Upper lobe of right lung (tissue), 1 donor: Measurements from ENCODE around the gene DNAI4. TPM values are rescaled to one million over a fixed set of nuclear protein-coding genes. Genes with fewer than 3 reads are reported as not detected.
"Not testable (repeated sequence)": the region's sequence is repeated elsewhere in the genome, so short reads cannot be mapped to it uniquely, and the experiment has no call there.

Source experiments
- ATAC-seq: fragments of 200-7000 bp; cut with Tn5 transposase; one replicate; pipeline ENCODE4 v1.9.1; 2020; ENCODE audit warnings: mild to moderate bottlenecking, moderate library complexity
- DNase-seq: peaks from one replicate; pipeline ENCODE4 v3.0.0-alpha.2; 2020
- H3K27ac ChIP-seq: fragments of 200-600 bp; one replicate; pipeline ENCODE4 v1.8.0; 2022
- H3K27me3 ChIP-seq: fragments of 200-600 bp; one replicate; pipeline ENCODE4 v1.8.0; 2022; ENCODE audit warnings: mild to moderate bottlenecking
- H3K36me3 ChIP-seq: fragments of 200-600 bp; one replicate; pipeline ENCODE4 v1.8.0; 2022
- H3K4me1 ChIP-seq: fragments of 200-600 bp; one replicate; pipeline ENCODE4 v1.8.0; 2022
- H3K4me3 ChIP-seq: fragments of 200-600 bp; one replicate; pipeline ENCODE4 v1.8.0; 2022; ENCODE audit warnings: mild to moderate bottlenecking
- H3K9me3 ChIP-seq: fragments of 200-600 bp; one replicate; pipeline ENCODE4 v1.8.0; 2022
- CTCF ChIP-seq: fragments of 200-600 bp; IDR thresholded peaks from one replicate; pipeline ENCODE4 v1.8.0; 2022; ENCODE audit warnings: antibody characterized with exemption
- intact Hi-C: fragments of 100-400 bp; cut with DNase I; formaldehyde crosslinking; loops from one replicate; pipeline ENCODE4 v1.11.0; 2022
- total RNA-seq: library from RNA; stranded (reverse); fragmentation: NEBNext Ultra II Directional; extraction: Animal tissue kit (Norgen Biotek cat#: 25700); gene quantifications from one replicate; pipeline ENCODE4 v1.2.1, GENCODE V29; 2021
- donor health status: DM: no; HTN: yes; CAD: no; lungs with severe emphysema.

Gene DNAI4
- total RNA-seq, 1 donor from 2014 or later = 10.2 TPM

GRCh38 chr1:66873111-66873510 is 51.5 kb downstream of the DNAI4 start:
- H3K9me3 ChIP-seq = no peaks in the 10 kb centered on the region
- H3K36me3 ChIP-seq = no peaks in the 10 kb centered on the region
- H3K4me3 ChIP-seq = no peak overlapping the region
- ATAC-seq (no peak), DNase-seq (no peak)
- no peak for TF ChIP-seq CTCF
- H3K4me1 ChIP-seq = no peaks in the 10 kb centered on the region
- no peak overlapping the region for H3K27ac ChIP-seq
- H3K27me3 ChIP-seq = no peaks in the 10 kb centered on the region
- intact Hi-C loops = no loop called here

GRCh38 chr1:66872024-66872423 is 52.6 kb downstream of the DNAI4 start:
- intact Hi-C loops, H3K4me3 ChIP-seq, H3K27ac ChIP-seq, H3K9me3 ChIP-seq, DNase-seq, H3K4me1 ChIP-seq, H3K36me3 ChIP-seq, ATAC-seq, H3K27me3 ChIP-seq: not testable (repeated sequence)

- no peak for DNase-seq
- no peak for TF ChIP-seq CTCF
- H3K4me3 ChIP-seq = no peak overlapping the region
- no peaks in the 10 kb centered on the region for H3K4me1 ChIP-seq
- no peaks in the 10 kb centered on the region for H3K36me3 ChIP-seq
- H3K9me3 ChIP-seq = no peaks in the 10 kb centered on the region
- H3K27me3 ChIP-seq = no peaks in the 10 kb centered on the region
- ATAC-seq = no peak
- H3K27ac ChIP-seq = no peak overlapping the region
- intact Hi-C loops = no loop called here
These were observed 57.2 kb downstream of the DNAI4 start for GRCh38 chr1:66867501-66867900.

GRCh38 chr1:66860529-66860928 is 64.1 kb downstream of the DNAI4 start:
- intact Hi-C loops = no loop called here
- Histone ChIP-seq H3K4me3 (no peak overlapping the region), H3K9me3 (no peaks in the 10 kb centered on the region), H3K36me3 (no peaks in the 10 kb centered on the region), H3K27me3 (no peaks in the 10 kb centered on the region), H3K4me1 (no peaks in the 10 kb centered on the region), H3K27ac (no peak overlapping the region)
- no peak for TF ChIP-seq CTCF
- ATAC-seq = no peak
- no peak for DNase-seq

- H3K27ac ChIP-seq = no peak overlapping the region
- no peak for TF ChIP-seq CTCF
- no peaks in the 10 kb centered on the region for H3K4me1 ChIP-seq
- no peak for ATAC-seq
- intact Hi-C loops = no loop called here
- DNase-seq = no peak
- no peaks in the 10 kb centered on the region for H3K27me3 ChIP-seq
- H3K4me3 ChIP-seq = no peak overlapping the region
- no peaks in the 10 kb centered on the region for H3K36me3 ChIP-seq
- H3K9me3 ChIP-seq = no peaks in the 10 kb centered on the region
These were observed 71.3 kb downstream of the DNAI4 start for GRCh38 chr1:66853379-66853778.

GRCh38 chr1:66852870-66853269 is 71.8 kb downstream of the DNAI4 start:
- Histone ChIP-seq H3K27ac (no peak overlapping the region), H3K36me3 (no peaks in the 10 kb centered on the region), H3K4me3 (no peak overlapping the region), H3K27me3 (no peaks in the 10 kb centered on the region), H3K9me3 (no peaks in the 10 kb centered on the region), H3K4me1 (no peaks in the 10 kb centered on the region)
- DNase-seq = no peak
- no peak for ATAC-seq
- intact Hi-C loops = no loop called here
- TF ChIP-seq CTCF = no peak
